HG03108 (cell line): ENCODE results near the gene XPO6.
A peak's percentile ranks its signal among the peaks of the same experiment; 100 is the strongest.

Experiments
- ATAC-seq: cut with Tn5 transposase; IDR thresholded peaks from one replicate; pipeline ENCODE4 v1.9.1; 2021; ENCODE audit warnings: moderate library complexity; ENCODE audit not compliant: unreplicated experiment

XPO6 gene

GRCh38 chr16:28208824-28209223 lies 2.9 kb downstream of the XPO6 start:
- no peak for ATAC-seq

- no peak for ATAC-seq
Measured at GRCh38 chr16:28208131-28208530, 3.6 kb downstream of the XPO6 start.

GRCh38 chr16:28207399-28207798 lies 4.4 kb downstream of the XPO6 start:
- ATAC-seq: no peak

GRCh38 chr16:28205974-28206373 lies 5.8 kb downstream of the XPO6 start:
- ATAC-seq: no peak

GRCh38 chr16:28205117-28205899 lies 6.5 kb downstream of the XPO6 start:
- no peak for ATAC-seq

- no peak for ATAC-seq
Measured at GRCh38 chr16:28204622-28205021, 7.1 kb downstream of the XPO6 start.

- no peak for ATAC-seq
Measured at GRCh38 chr16:28204204-28204603, 7.6 kb downstream of the XPO6 start.

GRCh38 chr16:28202147-28202746 lies 9.5 kb downstream of the XPO6 start:
- ATAC-seq: no peak

GRCh38 chr16:28200661-28201060 lies 11.1 kb downstream of the XPO6 start:
- ATAC-seq: no peak

GRCh38 chr16:28196387-28196987 lies 15.3 kb downstream of the XPO6 start:
- ATAC-seq: no peak

- ATAC-seq: no peak
Measured at GRCh38 chr16:28195859-28196258, 15.9 kb downstream of the XPO6 start.

- ATAC-seq: peak; percentile 19
Measured at GRCh38 chr16:28193530-28194423, 18.0 kb downstream of the XPO6 start.

- peak; percentile 44 for ATAC-seq
Measured at GRCh38 chr16:28192806-28193529, 18.8 kb downstream of the XPO6 start.

- no peak for ATAC-seq
Measured at GRCh38 chr16:28191364-28191960, 20.3 kb downstream of the XPO6 start.

- no peak for ATAC-seq
Measured at GRCh38 chr16:28189245-28189644, 22.5 kb downstream of the XPO6 start.

GRCh38 chr16:28188085-28188916 lies 23.5 kb downstream of the XPO6 start:
- peak; percentile 66 for ATAC-seq

GRCh38 chr16:28187595-28188004 lies 24.2 kb downstream of the XPO6 start:
- ATAC-seq: peak; percentile 45

GRCh38 chr16:28186752-28187151 lies 25.0 kb downstream of the XPO6 start:
- ATAC-seq: no peak

GRCh38 chr16:28185696-28186095 lies 26.1 kb downstream of the XPO6 start:
- ATAC-seq: no peak
